Stimulated activated CD4-positive, alpha-beta T cell treated with anti-CD3 and anti-CD28 coated beads, Interleukin-4, amount 100 ng/mL, for 1 hour (primary cell): Measurements from ENCODE around the gene PTPRA.
"Not testable (repeated sequence)": the region's sequence is repeated elsewhere in the genome, so short reads cannot be mapped to it uniquely, and the experiment has no call there.

Experiments
- DNase-seq: peaks from one replicate; pipeline ENCODE4 v3.0.0-alpha.2; 2020

PTPRA gene

GRCh38 chr20:3010985-3011723 is 137.9 kb downstream of the PTPRA start:
- no peak for DNase-seq

GRCh38 chr20:3011752-3012151 is 138.5 kb downstream of the PTPRA start:
- peak; percentile 4 for DNase-seq

DNA sequence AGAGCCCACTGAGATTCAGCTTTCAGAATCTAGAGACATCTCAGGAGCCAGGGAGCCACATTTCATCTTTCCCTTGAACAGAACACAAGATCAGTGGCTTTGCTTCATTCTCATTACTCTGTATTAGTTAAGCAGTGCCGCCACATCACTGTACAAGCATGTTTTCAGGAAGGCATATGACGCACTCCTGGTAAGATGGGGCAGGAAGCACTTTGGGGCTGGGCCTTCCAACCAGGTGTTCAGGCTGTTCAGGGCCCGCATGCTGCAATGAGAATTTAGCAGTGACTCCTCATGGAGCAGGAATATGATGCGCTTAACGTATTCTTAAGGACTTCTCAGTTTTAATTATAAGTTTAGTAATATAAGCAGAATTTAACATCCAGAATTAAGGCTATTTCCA is 140.5 kb downstream of the PTPRA start:
- no peak for DNase-seq

- DNase-seq, result no peak
Observed at GRCh38 chr20:3014179-3014578, 140.9 kb downstream of the PTPRA start.

- DNase-seq, result no peak
Observed at GRCh38 chr20:3014662-3015061, 141.4 kb downstream of the PTPRA start.

DNA sequence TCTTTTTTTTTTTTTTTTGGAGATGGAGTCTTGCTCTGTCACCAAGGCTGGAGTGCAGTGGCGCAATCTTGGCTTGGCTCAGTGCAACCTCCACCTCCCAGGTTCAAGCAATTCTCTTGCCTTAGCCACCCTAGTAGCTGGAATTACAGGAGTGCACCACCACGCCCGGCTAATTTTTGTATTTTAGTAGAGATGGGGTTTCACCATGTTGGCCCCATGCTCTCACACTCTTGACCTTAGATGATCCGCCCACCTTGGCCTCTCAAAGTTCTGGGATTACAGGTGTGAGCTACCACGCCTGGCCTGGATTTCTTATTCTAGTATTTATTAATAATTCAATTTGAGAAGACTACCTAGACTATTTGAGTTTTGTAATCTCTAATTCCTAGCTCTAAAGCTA is 142.0 kb downstream of the PTPRA start:
- DNase-seq, result not testable (repeated sequence)

DNA sequence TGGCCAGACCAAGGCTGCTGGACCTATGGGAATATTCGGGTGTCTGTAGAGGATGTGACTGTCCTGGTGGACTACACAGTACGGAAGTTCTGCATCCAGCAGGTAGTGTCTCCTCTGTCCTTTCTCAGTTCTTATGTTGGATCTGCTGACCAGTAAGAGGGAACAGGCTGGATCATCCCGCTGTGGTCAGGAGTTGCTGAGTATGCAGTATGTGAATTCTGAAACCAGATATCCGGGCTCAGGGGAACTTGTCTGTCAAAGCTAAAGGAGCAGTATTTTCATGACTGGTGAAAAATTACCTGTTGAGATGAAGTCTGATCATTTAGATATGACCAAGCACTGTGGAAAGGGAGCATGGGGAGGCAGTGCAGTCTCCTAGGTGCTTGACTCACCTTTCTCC is 148.0 kb downstream of the PTPRA start:
- no peak for DNase-seq

GRCh38 chr20:3021777-3022176 is 148.5 kb downstream of the PTPRA start:
- no peak for DNase-seq

DNA sequence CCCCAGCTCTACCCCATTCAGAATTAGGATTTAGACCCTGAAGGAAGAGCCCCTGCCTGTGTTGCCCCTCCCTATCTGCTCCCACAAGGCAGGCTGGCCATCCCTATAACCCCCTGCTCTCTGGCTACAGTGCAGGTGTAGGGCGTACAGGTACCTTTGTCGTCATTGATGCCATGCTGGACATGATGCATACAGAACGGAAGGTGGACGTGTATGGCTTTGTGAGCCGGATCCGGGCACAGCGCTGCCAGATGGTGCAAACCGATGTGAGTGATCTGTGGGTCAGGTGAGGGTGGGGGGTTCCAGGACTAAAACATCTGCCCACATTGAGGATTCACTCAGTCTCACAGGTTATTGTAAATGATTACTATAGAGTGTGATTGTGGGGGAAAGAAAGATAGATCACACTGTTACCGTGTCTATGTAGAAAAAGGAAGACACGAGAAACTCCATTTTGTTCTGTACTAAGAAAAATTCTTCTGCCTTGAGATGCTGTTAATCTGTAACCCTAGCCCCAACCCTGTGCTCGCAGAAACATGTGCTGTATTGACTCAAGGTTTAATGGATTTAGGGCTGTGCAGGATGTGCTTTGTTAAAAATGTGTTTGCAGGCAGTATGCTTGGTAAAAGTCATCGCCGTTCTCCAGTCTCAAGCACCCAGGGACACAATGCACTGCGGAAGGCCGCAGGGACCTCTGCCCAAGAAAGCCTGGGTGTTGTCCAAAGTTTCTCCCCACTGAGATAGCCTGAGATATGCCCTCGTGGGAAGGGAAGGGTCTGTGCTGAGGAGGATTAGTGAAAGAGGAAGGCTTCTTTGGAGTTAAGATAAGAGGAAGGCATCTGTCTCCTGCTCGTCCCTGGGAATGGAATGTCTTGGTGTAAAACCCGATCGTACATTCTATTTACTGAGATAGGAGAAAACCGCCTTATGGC is 149.5 kb downstream of the PTPRA start:
- not testable (repeated sequence) for DNase-seq

- no peak for DNase-seq
Observed at GRCh38 chr20:3027987-3028386, 154.7 kb downstream of the PTPRA start.

GRCh38 chr20:3031524-3032147 is 158.4 kb downstream of the PTPRA start:
- no peak for DNase-seq

- no peak for DNase-seq
Observed at GRCh38 chr20:3032624-3033023, 159.3 kb downstream of the PTPRA start.

- DNase-seq, result no peak
Observed at GRCh38 chr20:3037654-3038053, 164.4 kb downstream of the PTPRA start.

DNA sequence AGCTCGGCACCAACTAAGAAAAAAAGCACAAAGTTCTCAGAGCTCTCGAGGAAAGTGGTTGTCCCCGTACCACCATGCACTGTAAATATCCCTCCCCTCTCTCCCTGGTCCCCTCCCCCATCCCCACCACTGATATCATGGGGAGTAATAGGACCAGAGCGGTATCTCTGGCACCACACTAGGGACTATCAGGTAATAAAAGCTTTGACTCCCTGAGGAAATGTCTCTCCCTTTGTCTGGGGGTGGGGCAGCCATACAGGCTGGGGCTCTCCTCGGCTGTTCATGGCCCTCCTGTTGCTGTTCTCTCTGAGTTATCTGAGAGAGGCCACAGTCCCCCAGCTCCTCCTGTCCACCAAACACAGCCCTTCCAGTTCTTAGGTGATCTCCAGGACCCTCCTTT is 165.2 kb downstream of the PTPRA start:
- DNase-seq, result no peak

GRCh38 chr20:3039426-3039825 is 166.1 kb downstream of the PTPRA start:
- DNase-seq, result no peak

GRCh38 chr20:3040086-3040485 is 166.8 kb downstream of the PTPRA start:
- no peak for DNase-seq

GRCh38 chr20:3041854-3042409 is 168.7 kb downstream of the PTPRA start:
- no peak for DNase-seq

DNA sequence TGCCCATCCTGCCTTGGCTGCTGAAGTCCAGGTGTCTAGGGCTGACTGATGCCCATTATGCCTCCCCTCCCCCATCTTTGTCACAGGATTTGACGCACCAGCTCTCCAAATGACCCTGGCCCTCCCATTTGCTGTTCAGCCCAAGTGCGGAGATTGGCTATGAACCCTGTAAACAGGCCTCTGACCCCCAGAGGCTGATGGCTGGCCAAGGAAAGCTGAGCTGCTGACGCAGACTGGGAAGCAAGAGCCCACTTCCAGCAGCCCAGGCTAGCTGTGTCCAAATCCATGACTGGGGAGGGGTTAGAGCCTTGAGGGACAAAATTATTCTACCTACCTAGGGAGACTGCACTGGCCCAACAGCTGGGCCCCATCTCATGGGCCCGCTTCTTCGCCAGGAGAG is 169.3 kb downstream of the PTPRA start:
- no peak for DNase-seq

GRCh38 chr20:3043322-3043721 is 170.0 kb downstream of the PTPRA start, which contains the start of gene GNRH2:
TSS of gene GNRH2 (plus strand) at chr20:3043622. CDS start at chr20:3044415, 793 bp downstream.
- DNase-seq, result no peak

DNA sequence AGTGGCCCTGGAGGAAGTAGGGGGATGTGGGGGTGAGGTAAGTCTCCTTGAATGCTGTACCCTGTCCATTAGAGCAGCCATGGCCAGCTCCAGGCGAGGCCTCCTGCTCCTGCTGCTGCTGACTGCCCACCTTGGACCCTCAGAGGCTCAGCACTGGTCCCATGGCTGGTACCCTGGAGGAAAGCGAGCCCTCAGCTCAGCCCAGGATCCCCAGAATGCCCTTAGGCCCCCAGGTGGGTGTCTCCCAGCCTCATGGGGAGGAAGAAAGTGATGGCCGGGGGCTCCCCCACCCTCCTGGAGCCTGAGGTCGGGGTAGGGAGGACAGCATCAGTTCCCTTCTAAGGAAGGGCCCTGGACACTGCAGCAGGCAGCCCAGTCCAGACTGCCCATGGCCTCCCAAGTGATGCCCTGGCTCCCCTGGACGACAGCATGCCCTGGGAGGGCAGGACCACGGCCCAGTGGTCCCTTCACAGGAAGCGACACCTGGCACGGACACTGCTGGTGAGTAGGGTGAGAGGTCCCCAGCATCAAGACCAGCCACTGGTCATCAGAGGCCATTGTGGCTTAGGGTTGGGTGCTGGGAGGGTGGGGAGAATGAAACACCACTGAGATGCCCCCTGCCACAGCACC is 171.2 kb downstream of the PTPRA start:
- DNase-seq, result no peak

DNA sequence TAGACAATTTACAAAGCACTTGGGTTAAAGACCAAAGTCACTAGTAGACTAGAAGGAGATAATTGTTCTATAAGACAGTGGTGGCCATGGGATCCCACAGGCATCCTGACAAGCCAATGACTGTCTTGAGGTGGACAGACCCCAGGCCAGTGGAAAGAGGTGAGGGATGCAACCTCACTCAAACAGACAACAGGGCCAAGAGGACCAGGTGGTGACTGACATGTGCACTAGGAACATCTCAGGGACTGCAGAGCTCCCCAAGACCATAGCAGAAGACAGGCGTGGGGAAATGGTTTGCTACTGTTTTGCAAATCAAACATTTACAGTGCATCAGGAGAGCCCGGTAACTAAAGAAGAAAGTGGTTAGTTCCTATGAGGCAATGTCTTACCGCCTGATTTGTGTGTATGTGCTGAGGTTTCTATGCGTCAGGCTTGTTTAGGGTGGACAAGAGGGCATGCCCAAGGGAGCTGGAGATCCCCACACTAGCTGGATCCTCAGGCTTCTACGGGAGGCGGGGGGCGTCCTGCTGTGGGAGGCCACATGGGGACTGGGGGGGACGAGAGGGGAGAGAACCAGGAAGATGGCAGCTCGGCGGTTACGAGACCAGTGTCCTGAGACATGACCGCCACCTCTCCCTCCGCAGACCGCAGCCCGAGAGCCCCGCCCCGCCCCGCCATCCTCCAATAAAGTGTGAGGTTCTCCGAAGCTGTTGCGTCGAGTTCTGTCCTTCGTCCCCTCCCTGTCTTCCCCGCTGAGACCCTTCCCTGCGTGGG is 171.9 kb downstream of the PTPRA start:
- DNase-seq, result no peak
